Parathyroid adenoma (tissue), 2 donors: ENCODE measurements around the gene SNRPD3.

Experiments
- H2AFZ ChIP-seq: fragments of 300-600 bp; sonication (generic); one replicate; pipeline ENCODE4 v1.7.0; 2017; ENCODE audit warnings: antibody characterized with exemption, mild to moderate bottlenecking
- H3K27ac ChIP-seq: fragments of 300-600 bp; sonication (generic); one replicate; pipeline ENCODE4 v1.7.0; 2017
- H3K27me3 ChIP-seq: fragments of 300-600 bp; sonication (generic); one replicate; pipeline ENCODE4 v1.7.0; 2017; ENCODE audit warnings: low read length; ENCODE audit not compliant: control insufficient read depth, insufficient read depth
- H3K36me3 ChIP-seq: fragments of 300-600 bp; sonication (generic); one replicate; pipeline ENCODE4 v1.7.0; 2017; ENCODE audit warnings: low read length; ENCODE audit not compliant: control insufficient read depth, insufficient read depth
- H3K4me1 ChIP-seq: fragments of 300-600 bp; sonication (generic); one replicate; pipeline ENCODE4 v1.7.0; 2017; ENCODE audit warnings: control low read depth
- H3K4me2 ChIP-seq: fragments of 300-600 bp; sonication (generic); one replicate; pipeline ENCODE4 v1.7.0; 2017; ENCODE audit warnings: low read length
- H3K4me3 ChIP-seq: fragments of 300-600 bp; sonication (generic); one replicate; pipeline ENCODE4 v1.7.0; 2017; ENCODE audit warnings: low read depth, low read length
- H3K79me2 ChIP-seq: fragments of 300-600 bp; sonication (generic); one replicate; pipeline ENCODE4 v1.7.0; 2017; ENCODE audit warnings: control low read depth
- H3K9ac ChIP-seq: fragments of 300-600 bp; sonication (generic); one replicate; pipeline ENCODE4 v1.7.0; 2017; ENCODE audit warnings: mild to moderate bottlenecking
- H3K9me3 ChIP-seq: fragments of 300-600 bp; sonication (generic); one replicate; pipeline ENCODE4 v1.7.0; 2017; ENCODE audit warnings: low read length; ENCODE audit not compliant: control insufficient read depth
- TF ChIP-seq, protein P1 (sequence below): fragments of 300-600 bp; sonication (generic); IDR thresholded peaks from one replicate; pipeline ENCODE4 v1.7.0; 2017; ENCODE audit warnings: antibody characterized with exemption, mild to moderate bottlenecking
- donor health status: primary hyperparathyroidism.

Gene SNRPD3

DNA sequence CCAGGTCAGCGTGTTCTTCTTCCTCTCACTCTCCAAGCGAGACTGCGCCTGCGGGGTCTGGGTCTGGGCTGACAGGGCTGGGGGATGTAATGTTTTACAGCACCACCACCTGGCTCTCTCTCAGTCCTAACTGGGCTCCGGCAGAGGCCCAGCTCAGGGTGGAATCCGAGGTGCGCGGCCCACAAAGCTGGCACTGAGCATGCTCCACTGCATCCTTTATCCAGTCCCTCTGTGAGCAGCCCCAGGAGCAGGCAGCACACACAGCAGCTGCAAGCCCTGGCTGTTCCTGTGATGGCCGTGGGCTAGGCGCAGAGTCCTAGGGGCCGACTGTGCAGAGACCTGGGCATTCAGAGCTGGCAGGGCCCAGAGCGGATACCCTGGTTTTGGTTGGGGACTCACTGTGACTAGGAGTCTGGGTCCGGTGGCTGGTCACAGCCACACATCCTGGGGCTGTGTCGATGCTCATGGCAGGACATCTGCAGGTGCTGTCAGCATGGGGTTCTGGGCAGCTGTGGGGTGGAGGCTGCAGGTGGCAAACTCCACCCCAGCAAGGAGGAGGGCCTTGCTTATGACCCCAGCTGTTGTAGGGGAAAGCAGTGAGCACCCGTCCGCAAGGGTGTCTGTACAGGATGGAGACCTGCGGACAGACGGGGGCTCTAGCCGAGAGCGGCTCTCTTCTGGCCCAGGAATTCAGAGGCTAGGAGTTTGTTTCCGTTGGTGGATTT, 33.1 kb downstream of the SNRPD3 start:
- Histone ChIP-seq H3K27ac (no peak overlapping the region), H3K4me2 (no peak overlapping the region), H3K9ac (no peak overlapping the region), H3K4me3 (no peak overlapping the region), H3K79me2 (no peaks in the 10 kb centered on the region), H3K36me3 (no peaks in the 10 kb centered on the region), H3K4me1 (no peaks in the 10 kb centered on the region), H2AFZ (no peak overlapping the region), H3K9me3 (no peaks in the 10 kb centered on the region), H3K27me3 (no peaks in the 10 kb centered on the region)
- TF ChIP-seq, protein P1, sequence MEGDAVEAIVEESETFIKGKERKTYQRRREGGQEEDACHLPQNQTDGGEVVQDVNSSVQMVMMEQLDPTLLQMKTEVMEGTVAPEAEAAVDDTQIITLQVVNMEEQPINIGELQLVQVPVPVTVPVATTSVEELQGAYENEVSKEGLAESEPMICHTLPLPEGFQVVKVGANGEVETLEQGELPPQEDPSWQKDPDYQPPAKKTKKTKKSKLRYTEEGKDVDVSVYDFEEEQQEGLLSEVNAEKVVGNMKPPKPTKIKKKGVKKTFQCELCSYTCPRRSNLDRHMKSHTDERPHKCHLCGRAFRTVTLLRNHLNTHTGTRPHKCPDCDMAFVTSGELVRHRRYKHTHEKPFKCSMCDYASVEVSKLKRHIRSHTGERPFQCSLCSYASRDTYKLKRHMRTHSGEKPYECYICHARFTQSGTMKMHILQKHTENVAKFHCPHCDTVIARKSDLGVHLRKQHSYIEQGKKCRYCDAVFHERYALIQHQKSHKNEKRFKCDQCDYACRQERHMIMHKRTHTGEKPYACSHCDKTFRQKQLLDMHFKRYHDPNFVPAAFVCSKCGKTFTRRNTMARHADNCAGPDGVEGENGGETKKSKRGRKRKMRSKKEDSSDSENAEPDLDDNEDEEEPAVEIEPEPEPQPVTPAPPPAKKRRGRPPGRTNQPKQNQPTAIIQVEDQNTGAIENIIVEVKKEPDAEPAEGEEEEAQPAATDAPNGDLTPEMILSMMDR: no peak

DNA sequence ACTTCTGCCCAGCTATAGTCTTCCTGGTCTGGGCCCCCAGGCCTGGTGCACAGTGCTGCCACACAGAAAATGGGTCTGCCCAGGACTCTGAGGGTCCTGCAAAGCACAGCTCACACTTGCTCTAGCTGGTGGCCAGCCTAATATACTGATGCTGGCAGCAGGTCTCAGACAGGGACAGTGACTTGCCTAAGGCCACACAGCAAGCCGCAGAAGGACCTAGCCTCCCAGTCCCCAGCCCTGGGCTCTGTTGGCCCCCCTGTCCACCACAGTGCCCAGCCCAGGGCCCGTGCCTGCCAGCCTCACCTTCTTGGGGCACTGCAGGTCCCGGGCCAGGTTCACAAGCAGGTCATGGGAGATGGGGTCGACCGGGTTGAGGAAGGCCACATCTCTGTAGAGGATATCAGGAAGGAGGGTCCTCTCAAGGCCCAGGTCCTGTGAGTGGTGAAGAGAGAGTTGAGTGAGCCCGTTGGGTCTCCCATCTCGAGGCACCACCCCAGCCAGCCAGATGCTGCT, 33.8 kb downstream of the SNRPD3 start:
- Histone ChIP-seq H3K36me3 (no peaks in the 10 kb centered on the region), H3K27ac (no peak overlapping the region), H3K9ac (no peak overlapping the region)

DNA sequence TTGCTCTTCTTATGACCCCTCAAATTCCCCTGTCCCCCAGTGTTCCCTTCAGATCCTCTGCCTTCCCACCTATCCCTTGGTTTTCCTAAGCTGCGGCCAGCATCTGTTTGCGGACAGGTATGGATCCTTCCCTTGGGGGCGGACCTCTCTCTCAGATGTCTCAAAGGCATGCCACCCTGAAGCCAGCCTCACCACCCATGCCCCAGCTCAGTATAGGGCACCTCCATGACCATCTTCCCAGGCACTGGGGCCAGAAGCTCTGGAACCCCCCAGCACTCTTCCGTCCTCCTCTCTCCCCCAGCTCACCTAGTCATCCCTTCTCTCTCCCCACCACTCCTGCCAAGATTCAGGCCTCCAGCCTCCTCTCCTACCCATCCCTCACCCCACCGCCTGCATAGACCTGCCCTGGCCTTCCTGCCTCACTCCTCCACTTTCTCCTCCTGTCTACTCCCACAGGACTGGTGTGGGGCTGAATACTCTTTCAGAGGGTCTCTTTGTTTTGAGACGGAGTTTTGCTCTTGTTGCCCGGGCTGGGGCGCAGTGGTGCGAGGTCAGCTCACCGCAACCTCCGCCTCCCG, 34.9 kb downstream of the SNRPD3 start:
- H3K27me3 ChIP-seq: no peaks in the 10 kb centered on the region
- TF ChIP-seq, protein P1: no peak

More for the DNA sequence above, 33.8 kb downstream of the SNRPD3 start:
- Histone ChIP-seq H3K79me2 (no peaks in the 10 kb centered on the region), H3K27me3 (no peaks in the 10 kb centered on the region), H3K4me2 (no peak overlapping the region), H3K9me3 (no peaks in the 10 kb centered on the region), H3K4me3 (no peak overlapping the region), H3K4me1 (no peaks in the 10 kb centered on the region), H2AFZ (no peak overlapping the region)
- TF ChIP-seq, protein P1: no peak

DNA sequence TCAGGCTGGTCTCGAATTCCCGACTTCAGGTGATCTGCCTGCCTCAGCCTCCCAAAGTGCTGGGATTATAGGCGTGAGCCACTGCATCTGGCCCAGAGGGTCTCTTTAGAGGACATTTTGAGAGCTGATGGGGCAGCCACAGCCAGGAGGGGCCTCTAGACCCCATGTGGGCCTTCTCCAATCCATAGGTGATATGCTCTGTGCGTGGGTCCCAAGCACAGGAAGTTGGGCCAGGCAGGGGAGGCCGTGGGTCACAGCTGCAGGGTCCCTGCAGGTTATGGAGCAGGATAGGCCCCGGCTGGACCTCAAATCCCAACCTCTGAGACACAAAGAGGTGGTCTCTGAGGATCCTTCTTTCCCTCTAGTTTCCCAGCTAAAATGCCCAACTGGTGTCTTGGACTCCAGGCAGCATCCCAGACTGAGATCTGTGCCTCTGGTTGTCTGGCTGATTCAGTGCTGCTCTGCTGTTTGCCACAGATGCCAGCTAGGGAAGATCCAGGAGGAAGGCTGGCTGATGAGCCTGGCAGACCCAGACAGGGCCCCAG, 35.6 kb downstream of the SNRPD3 start:
- Histone ChIP-seq H3K4me2 (no peak overlapping the region), H3K27ac (no peak overlapping the region), H3K4me3 (no peak overlapping the region), H3K9me3 (no peaks in the 10 kb centered on the region), H3K27me3 (no peaks in the 10 kb centered on the region), H3K9ac (no peak overlapping the region), H2AFZ (no peak overlapping the region), H3K79me2 (no peaks in the 10 kb centered on the region), H3K36me3 (no peaks in the 10 kb centered on the region), H3K4me1 (no peaks in the 10 kb centered on the region)
- TF ChIP-seq, protein P1: no peak

More for the DNA sequence above, 34.9 kb downstream of the SNRPD3 start:
- H3K4me1 ChIP-seq: no peaks in the 10 kb centered on the region
- no peaks in the 10 kb centered on the region for H3K79me2 ChIP-seq
- H3K27ac ChIP-seq: no peak overlapping the region
- H3K4me2 ChIP-seq: no peak overlapping the region
- H3K4me3 ChIP-seq: no peak overlapping the region
- no peak overlapping the region for H3K9ac ChIP-seq
- H2AFZ ChIP-seq: no peak overlapping the region
- H3K36me3 ChIP-seq: no peaks in the 10 kb centered on the region
- H3K9me3 ChIP-seq: no peaks in the 10 kb centered on the region
